SW480 (cell line): ENCODE data around the gene SASH3.
A peak's percentile ranks its signal among the peaks of the same experiment; 100 is the strongest.
"Not testable (repeated sequence)": the region's sequence is repeated elsewhere in the genome, so short reads cannot be mapped to it uniquely, and the experiment has no call there.

Experiments used
- DNase-seq: peaks from one replicate; pipeline ENCODE4 v3.0.0-alpha.2; 2016; ENCODE audit warnings: low spot score

The SASH3 gene

DNA sequence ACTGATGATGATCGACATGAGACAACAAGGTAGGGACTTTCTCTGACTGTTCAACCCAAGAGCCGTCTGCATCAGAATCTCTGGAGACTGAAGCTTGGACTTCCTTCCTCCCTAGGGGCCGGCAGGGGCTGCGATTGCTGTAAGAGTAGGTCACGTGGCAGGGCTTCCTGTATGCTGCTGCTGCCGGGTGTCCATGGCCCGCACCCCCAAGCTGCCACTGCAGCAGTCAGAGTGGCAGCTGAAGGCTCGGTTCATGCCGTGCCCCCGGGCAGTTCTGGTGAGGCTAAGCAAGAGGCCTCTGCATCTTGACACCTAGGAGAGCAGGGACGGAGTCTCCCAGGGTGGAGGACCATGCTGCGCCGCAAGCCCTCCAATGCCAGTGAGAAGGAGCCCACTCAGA lies at the start of gene SASH3:
Gene SASH3, plus strand, starts transcription at position 203 of the 400 bp plus-strand sequence. Its CDS starts 149 bp downstream, at position 352.
- DNase-seq = no peak

DNA sequence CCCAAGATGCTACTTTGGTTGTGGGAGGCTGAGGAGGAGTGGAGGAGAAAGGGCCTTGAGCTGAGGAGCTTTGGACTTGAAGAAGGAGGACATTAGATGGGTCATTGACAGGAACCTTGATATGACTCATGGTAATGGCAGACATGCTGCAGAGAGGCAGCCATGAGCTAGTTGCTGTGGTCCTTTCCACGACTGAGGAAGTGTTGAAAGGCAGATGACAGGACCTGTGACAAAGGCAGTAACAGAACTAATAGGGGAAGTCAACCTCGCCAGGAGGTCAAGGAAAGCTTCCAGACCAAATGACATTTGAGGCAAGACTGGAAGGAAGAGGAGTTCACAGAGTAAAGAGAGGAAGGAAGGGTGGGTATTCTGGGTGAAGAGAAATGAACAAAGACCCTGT lies 48.5 kb upstream of the SASH3 start:
- no peak for DNase-seq

DNA sequence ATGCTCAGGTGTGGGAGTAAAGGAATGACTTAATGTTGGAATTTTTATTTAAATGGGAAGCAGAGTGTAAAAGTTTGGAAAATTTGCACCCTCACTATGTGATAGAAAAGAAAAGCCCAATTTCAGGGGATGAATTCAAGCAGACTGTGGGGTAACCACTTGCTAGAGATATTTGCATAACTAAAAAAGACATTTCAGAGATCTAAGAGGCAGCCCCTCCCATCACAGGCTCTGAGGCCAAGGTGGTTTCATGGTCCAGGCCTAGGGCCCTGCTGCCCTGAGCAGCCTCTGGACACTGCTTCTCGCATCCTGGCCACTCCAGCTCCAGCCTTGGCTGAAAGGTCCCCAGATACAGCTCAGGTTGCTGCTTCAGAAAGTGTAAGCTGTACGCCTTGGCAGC lies 46.9 kb upstream of the SASH3 start:
- no peak for DNase-seq

DNA sequence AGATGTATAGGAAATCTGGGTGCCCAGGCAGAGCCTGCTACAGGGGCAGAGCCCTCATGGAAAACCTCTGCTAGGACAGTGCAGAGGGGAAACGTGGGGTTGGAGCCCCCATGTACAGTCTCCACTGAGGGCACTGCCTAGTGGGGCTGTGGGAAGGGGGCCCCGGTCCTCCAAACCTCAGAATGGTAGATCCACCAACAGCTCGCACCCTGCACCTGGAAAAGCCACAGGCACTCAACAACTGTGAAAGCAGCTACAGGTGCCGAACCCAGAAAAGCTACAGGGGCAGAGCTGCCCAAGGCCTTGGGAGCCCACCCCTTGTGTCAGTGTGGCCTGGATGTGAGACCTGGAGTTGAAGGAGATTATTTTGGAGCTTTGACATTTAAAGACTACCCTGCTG lies 46.4 kb upstream of the SASH3 start:
- no peak for DNase-seq

DNA sequence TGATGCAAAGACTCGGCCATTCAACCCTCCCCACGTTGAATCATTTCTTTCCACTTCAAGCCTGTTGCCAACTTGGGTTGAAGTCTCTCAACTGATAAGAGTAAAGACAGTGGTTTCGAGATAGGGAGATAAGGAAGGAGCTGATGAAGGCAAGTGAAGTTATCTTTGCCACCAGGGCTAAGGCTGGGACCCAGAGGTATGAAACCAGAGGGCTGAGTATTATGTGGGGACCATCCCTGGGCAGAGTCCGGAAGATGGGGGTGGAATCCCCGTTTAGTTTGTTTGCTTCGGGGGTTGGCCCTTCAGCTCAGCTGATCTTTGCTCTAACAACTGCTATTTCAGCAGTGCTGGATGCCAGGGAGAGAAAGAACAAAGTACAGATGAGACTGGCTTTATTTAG lies 43.3 kb upstream of the SASH3 start:
- no peak for DNase-seq

DNA sequence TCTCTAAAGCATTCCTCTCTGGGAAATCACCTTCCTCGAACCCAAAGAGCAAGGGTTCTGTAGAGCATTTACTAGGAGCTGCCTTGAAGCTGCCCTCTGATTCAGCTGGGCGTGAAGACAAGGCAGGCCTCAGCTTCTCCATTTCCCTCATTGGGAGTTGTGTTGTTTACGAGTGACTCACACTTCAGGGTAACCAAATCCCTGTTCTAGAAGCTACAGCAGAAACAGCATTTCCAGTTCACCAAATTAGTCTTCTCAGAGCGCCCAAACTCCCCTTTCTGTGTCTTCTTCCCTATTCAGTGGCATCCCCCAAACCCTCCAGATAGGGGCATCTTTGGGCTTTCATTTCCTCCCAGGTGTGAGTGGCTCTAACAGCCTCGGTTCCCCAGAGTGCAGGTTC lies 41.8 kb upstream of the SASH3 start:
- DNase-seq = no peak

DNA sequence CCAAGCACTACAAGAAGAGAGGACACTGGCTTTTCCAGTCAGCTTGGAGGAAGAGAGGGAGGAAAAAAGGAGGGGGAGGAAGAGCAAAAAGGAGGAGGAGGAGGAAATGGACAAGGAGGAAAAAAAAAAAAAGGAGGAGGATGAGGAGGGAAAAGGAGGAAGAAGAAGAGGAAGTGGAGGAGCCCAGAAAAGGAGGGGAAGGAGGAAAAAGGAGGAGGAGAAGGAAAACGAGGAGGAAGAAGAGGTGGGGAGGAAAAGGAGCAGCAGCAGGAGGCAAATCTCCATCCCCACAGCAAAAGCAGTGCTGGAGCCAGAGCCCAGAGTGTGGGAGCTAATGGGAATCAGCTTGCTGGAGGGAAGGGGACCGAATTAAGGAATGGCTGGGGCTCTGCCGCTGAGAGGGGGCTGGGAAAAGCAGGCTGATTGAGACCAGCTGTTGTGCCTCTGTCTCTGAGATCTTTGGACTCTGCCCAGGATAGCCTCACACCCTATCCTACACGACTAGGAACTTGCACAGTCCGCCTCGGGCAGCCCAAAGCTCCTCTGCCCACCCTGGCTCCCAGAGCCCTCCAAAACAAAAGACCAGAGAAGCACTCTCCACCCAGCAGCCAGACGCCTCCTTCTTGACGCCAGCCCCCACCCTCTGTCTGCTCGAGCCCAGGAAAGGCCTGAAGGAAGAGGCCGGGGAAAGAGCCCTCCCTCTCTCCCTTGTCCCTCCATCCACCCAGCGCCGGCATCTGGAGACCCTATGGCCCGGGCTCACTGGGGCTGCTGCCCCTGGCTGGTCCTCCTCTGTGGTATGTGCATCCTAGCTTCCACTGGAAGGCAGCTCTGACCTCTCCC lies 41.1 kb upstream of the SASH3 start, which contains the start of gene XPNPEP2:
Gene XPNPEP2, plus strand, starts transcription at position 514 of the 843 bp plus-strand sequence. Its CDS starts 235 bp downstream, at position 749.
- no peak for DNase-seq

DNA sequence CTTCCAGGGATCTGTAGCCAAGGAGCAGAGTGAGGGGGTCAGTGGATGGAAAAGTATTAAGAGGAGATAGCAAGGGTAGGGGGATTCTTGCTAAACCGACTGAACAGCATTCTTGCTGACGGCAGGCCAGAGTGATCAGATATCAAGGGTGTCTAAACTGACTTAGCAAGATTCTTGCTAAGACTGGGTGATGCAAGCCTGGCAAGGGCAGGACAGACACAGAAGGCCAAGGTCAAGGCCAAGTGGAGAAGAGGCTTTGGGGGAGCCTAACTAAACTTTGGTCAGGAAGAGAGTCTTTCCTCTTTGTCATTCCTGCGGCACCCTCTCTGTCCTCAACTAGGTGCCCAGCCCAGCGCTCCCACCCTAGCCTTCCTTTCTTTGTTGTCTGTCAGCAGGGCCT lies 40.2 kb upstream of the SASH3 start:
- DNase-seq = no peak

DNA sequence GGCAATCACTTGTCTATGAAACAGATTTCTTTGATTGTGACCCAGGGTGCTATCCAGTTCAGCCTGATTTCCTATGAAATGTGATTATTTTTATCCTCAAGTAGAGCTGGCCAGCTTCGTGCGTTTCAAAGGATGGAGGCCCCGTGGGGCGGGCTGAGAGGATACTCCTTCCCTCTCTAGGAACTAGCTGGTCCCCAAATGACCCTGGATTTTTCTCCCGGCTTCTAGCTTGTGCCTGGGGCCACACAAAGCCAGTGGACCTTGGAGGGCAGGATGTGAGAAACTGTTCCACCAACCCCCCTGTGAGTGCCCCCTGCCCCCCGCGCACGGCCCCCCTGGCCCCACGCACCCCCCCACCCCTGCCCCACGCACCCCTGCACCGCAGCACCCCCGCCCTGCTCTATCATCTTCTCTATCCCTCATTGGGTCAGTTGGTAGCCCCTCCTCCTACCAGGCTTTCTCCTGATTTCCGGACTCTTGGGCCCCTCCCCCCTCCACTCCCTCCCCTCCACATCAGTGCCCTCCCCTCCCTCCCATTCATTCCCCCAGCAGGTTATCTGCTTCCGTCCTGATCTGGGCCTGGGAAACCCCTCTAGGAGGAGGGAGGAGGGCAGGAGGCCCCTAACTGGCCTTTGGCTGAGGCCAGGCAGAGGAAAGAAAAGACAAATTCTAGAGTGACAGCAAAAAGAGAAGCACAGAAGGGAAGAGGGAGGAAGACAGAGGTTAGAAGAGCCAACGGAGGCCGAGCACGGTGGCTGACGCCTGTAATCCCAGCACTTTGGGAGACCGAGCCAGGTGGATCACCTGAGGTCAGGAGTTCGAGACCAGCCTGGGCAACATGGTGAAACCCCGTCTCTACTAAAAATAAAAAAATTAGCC lies 37.6 kb upstream of the SASH3 start:
- no peak for DNase-seq

DNA sequence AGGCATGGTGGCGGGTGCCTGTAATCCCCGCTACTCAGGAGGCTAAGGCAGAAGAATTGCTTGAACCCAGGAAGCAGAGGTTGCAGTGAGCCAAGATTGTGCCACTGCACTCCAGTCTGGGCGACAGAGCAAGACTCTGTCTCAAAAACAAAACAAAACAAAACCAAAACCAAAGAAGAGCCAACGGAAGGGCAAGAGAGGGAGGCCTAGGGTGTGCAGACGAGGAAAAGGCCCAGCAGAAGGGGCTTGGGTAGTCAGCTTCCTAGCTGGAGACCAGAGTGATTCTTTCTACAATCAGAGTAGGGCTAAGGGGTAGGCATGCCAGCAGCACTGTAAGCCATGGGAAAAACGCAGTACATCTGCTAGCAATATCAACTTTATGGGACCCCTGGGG lies 37.0 kb upstream of the SASH3 start:
- not testable (repeated sequence) for DNase-seq

DNA sequence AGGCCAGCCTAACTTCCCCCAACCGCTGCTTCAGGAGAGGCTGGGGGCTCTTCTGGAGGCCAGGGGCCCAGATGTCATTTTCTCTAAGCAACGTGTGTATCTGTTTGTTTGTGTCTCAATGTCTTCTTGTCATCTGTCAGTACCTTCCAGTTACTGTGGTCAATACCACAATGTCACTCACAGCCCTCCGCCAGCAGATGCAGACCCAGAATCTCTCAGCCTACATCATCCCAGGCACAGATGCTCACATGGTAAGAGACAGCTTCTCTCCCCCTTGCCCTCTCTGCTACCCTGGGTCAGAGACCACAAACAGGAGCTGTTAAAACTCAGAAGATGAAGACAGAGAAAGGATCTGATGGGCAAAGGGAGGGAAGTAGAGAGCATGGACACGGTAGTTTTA lies 35.9 kb upstream of the SASH3 start:
- no peak for DNase-seq

DNA sequence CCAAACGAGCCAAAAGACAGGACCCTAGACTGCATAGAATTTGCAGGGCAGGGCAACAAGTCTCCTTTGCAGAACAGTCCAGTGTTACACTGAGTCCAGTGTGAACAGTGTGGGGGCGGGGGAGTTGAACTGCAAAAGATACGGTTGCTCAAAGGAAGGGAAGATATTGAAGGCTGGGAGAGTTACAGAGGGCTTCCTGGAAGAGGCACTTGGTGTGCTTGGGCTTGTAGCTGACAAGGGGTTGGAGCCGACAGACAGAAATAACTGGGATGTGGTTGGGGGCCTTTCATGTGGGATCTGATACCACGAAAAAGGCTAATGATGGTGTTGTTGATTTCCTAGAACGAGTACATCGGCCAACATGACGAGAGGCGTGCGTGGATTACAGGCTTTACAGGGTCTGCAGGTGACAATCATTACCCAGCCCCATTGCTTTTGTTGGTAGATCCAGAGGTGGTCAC lies 34.9 kb upstream of the SASH3 start:
- no peak for DNase-seq

DNA sequence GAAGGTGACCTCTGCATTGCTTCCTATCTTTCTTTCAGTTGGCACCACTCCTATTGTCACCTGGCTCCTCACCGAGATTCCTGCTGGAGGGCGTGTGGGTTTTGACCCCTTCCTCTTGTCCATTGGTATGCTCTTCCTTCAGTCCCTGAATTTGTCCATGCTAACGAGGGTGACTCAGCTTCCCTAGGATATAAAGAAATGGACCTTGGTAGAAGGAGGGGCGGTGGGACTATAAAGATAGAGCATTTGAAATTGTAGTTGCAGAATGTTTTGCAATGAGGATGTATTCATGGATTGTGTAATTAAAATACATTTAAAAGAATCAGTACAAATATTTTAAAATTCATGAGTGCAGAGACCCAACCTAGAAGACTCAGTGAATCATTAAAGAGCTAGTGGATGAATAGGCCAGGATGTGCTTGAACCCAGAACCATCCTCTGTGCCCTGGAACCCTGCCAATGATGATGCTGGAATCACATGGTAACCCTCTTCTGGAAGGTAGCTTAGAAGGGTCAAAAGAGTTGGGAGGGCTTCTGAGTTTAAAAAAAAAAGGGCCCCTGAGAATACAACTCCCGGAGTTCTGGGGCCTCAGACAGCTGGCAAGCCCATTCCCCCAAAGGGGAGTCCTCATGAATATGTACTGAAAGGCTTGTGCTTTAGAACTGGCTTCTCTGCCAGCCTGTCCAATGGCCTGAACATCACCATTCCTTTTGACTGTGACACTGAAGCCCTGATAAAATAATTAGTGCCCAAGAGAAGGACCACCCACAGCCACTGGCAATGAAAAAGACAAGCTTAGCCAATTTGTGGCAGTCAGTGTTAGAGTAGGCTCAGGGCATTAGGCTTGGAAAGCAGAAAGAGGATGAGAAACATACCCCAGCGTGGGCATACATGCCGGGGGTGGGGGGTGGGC lies 32.9 kb upstream of the SASH3 start:
- DNase-seq = no peak

DNA sequence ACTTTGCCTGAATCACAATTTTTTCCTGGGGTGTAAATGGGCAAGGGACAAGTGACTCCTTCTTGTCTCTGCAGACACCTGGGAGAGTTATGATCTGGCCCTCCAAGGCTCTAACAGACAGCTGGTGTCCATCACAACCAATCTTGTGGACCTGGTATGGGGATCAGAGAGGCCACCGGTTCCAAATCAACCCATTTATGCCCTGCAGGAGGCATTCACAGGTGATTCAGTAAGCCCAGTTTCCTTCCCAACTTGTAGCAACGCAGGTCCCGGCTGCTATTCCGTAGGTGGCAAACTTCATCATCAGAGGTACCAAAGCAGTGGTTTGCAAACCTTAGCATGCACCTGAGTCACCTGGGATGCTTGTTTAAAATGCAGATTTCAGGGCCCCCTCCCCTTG lies 32.2 kb upstream of the SASH3 start:
- no peak for DNase-seq

DNA sequence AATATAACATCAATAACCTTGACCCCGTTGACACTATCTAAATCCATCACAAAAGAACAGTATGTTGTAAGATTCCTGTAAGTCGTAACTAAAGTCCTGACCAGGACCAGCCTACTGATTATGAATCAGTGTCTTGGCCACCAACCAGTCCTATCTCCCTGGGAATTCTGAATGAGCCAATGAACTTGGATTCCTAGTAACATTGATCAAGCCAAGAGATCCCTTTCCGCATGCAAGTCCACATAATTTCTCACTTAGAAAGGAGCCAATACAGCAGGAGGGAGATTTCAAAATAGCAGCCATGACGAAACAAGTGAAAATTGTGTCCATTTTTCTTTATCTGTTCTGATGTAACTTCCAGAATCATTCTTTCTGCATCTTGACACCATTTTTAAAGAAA lies 31.4 kb upstream of the SASH3 start:
- no peak for DNase-seq

DNA sequence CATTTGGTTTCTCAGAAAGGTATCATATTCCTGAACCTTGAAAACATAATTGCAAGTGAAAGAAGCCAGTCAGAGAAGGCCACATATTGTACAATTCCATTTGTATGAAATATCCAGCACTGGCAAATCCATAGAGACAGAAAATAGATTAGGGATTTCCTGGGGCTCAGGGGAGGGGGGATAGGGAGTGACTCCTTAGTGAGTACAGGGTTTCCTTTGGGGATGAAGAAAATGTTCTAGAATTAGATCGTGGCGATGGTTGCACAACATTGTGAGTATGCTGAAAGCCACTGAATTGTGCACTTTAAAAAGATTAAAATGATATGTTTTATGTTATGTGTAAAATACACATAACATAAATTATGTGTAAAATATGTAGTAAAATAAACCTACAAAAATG lies 30.7 kb upstream of the SASH3 start:
- DNase-seq = no peak

DNA sequence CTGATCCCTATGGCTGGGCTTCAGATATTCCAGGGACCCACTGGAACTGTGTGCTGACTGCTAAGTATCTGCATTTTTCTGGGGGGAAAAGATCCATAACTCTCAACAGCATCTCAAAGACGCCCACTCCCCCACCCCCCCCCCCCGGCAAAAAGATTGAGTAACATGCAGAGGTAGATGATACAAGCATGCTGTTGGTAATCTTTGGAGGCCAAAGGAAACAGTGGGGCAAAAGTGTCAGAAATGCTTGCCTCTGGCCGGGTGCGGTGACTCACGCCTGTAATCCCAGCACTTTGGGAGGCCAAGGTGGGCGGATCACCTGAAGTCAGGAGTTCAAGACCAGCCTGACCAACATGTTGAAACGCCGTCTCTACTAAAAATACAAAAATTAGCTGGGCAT lies 28.8 kb upstream of the SASH3 start:
- no peak for DNase-seq

DNA sequence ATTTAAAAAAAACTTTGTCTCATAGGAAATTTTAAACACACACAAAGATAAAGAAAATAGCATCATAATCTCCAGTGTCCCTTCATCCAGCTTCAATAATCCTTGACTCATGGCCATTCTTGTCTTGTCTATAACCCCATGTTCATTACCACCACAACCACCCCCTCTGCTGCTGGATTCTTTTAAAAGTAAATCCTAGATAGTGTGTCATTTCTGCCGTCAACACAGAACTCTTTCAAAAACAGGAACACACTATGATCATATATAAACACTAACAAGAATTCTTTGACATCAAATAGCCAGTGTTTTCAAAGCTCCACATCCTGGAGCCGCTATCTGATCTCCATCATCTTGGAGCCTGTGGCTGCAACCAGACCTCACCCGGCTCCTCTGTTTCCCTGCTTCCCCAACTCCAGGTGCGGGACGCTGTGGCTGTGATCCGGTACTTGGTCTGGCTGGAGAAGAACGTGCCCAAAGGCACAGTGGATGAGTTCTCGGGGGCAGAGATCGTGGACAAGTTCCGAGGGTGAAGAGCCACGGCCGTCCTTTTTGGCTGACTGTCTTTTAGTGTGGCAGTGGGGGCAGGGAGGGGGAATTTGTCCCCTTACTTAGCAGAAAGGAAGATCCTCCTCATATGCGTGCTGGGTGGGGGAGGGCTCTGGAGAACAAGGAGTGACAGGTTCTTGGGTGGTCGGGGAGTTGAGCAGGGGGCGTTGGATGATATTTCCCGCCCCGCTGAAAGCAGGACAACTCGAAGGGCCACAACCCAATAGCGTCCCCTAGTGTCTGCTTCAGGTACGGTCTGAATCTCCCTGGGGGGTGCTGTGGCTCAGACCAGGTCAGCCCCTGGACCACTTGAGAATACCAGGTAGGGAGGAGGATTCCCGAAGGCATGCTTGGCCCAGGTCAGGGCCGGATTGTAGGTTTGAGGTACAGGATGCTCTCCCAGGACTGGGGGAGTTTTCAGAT lies 25.4 kb upstream of the SASH3 start:
- DNase-seq = no peak

DNA sequence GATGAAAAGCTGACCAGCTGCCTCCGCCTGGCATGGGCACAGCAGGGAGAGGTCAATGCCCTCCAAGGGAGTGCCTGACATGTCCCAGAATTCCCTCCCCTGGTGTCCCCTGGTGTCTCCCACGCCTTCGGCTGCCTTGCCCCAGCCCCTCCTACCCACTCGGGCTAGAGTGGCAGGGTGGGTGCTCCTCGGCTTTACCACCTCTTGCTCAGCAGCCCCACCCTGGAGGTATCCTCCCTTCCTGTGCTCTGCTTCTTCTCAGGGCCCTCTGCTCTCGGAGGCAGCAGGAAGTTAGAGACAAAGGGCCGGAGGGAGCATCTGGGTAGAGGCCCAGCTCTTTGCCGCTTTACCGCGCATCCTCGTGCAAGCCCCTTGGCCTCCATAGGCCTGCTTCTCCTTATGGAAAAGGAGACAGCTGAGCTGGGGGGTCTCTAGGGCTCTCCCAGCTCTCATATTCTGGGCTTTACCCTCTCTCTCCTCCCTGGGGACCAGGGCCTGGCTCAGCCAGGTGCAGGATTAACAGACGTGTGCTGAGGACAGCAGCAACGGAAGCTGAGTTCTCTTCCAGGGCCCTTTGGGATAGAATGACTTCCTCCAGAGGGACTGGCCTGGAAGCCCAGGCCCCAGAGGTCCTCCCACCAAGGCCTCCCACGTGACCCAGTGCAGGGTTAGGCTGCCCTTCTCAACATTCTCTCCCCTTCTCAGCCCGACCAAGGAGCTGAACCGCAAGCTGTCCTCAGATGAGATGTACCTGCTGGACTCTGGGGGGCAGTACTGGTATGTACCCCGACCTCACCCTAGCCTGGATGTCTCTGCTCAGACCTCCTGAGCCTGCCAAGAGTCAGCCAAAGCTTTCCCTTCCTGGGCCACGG lies 23.7 kb upstream of the SASH3 start:
- DNase-seq = peak; percentile 37

DNA sequence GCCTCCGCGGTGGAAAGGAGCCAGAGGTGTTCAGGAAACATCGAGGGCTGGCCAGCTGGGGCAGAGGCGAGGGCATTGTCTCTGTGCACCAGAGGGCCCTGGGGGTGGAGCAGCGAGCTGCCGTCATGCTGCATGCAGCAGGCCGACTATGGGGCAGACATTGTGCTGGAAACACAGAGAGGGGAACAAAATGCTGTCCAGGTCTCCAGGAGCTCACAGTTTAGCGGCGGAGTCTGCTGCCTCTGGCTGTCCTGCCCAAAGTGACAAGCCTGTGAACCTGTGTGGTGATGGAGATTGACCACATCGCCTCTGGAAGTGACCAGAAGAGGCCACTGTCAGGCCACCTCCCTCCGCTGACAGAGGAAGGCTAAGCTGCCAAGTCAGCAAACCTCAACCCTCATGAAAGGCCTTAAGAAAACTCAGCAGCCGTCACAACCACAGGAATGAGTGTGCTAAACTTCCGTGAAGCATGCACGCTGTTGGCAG lies 20.1 kb upstream of the SASH3 start:
- peak; percentile 78 for DNase-seq
